Measurements from ENCODE around the gene WASF2.

- no peak for TF ChIP-seq POLR2A (IDR thresholded peaks at IDR 0.05)
- TF ChIP-seq CTCF (IDR thresholded peaks at IDR 0.05), result no peak
Measured at GRCh38 chr1:27525296-27526272, 35.6 kb upstream of the WASF2 start.

Measured in right lobe of liver (tissue), 4 donors.